GM21786 (cell line): ENCODE results near the gene ZNF681.
"Not testable (repeated sequence)": the region's sequence is repeated elsewhere in the genome, so short reads cannot be mapped to it uniquely, and the experiment has no call there.

Experiments used
- ATAC-seq: cut with Tn5 transposase; IDR thresholded peaks from one replicate; pipeline ENCODE4 v1.9.1; 2021; ENCODE audit not compliant: unreplicated experiment

ZNF681 gene

GRCh38 chr19:23758187-23759074 lies at the start of gene ZNF681:
Gene ZNF681, minus strand, starts transcription at chr19:23758891. Its CDS starts 142 bp downstream, at chr19:23758749.
- peak; percentile 84 for ATAC-seq

DNA sequence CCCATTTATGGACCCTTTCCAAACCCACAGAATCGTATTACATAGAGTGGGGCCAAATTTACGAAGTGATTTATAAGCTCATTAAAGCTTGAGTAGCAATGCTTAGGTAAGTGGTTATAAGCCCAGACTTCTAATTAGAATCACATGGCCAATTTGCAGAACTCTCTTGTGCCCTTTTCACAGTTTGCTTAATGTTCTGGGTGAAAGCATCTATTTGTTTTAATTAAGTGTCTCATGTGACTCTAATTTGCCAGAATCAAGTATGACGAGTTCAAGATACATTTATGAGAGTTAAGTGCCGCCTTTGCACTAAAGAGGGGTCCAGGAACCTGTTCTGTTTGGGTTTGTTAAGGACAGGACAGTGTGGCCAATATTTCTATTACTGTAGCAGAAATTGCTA lies 46.0 kb upstream of the ZNF681 start:
- ATAC-seq: no peak

- ATAC-seq: no peak
These were observed 43.6 kb upstream of the ZNF681 start for GRCh38 chr19:23802290-23802689.

GRCh38 chr19:23801803-23802202 lies 43.1 kb upstream of the ZNF681 start:
- ATAC-seq: no peak

DNA sequence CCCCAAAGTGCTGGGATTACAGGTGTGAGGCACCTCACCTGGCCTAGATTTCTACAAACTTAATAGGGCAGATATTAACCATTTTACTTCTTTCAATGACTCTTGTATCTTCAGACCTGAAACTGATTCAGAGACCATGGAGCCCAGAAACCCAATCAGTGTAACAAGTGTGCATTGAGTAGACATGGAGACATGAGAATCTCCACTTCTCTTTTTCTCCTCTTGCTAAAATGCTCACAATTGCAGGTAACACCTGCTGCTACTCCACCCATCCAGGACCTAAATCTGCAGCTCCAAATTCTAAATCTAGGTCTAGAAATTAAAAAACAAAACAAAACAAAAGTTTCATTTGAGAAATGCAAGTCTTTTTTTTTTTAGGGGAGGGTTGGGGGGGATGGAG lies 42.2 kb upstream of the ZNF681 start:
- ATAC-seq: no peak

DNA sequence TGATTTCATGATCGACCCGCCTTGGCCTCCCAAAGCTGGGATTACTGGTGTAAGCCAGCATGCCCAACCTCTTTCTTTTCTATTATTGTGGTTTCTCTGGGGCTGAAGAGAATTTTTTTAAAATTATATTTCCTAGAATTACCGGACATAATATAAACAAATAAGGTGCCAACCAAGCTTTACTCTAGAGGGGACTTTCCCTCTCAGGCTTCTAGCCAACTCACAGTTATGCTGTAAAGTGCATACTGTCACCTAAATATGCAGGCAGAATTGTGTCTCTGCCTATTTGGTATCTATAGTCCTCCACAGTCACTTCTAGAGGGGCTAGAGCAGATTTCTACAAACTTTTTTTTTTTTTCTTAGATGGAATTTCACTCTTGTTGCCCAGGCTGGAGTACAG lies 41.6 kb upstream of the ZNF681 start:
- ATAC-seq: no peak

DNA sequence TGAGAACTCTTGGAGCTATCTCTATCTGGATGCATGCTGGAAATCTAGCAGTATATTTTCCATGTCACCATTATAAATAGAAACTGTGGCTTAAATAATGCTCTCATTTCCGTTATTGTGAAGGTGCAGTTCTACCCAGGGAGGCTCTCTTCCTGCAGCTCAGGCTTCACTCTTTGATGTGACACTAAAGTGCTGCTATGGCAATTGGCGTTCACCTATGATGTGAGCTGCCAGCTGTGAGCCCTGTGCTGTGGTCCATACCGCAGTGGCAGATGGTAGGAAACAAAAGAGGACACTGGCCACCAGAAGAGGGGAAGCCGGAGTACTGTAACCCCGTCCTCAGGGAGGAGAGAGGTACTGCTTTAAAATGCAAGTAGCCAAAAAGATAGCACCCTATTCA lies 40.6 kb upstream of the ZNF681 start:
- no peak for ATAC-seq

DNA sequence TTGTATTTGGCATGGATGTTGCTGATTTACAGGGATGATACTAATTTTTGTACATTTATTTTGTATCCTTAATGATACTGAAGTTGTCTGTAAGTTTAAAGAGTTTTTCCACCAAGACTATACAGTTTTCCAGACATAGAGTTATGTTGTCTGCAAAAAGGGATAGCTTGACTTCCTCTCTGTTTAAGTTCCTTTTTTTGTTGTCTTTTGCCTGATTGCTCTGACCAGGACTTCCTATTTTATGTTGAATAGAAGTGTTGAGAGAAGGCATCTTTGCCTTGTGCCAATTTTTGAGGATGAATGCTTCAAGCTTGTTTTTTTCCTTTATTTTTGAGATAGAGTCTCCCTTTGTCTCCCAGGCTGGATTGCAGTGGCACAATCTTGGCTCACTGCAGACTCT lies 36.8 kb upstream of the ZNF681 start:
- ATAC-seq: no peak

DNA sequence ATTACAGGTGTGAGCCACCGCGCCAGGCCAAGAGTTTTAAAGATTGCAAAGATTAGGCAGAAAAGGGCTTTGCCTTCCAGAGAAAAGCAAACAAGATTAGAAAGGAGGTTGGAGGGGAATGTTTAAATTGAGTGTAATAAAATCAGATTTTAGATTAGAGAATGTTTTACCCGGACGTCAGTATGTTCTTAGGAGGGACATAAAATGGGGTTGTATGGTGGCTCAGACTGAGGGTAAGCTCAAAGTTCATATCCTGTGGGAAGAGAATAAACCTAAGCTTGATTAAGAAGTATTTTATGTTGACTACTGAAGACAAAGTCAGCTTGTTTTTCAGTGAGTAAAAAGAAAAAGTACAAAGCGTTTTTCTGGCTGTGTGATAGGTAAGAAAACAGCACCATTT lies 34.1 kb upstream of the ZNF681 start:
- no peak for ATAC-seq

DNA sequence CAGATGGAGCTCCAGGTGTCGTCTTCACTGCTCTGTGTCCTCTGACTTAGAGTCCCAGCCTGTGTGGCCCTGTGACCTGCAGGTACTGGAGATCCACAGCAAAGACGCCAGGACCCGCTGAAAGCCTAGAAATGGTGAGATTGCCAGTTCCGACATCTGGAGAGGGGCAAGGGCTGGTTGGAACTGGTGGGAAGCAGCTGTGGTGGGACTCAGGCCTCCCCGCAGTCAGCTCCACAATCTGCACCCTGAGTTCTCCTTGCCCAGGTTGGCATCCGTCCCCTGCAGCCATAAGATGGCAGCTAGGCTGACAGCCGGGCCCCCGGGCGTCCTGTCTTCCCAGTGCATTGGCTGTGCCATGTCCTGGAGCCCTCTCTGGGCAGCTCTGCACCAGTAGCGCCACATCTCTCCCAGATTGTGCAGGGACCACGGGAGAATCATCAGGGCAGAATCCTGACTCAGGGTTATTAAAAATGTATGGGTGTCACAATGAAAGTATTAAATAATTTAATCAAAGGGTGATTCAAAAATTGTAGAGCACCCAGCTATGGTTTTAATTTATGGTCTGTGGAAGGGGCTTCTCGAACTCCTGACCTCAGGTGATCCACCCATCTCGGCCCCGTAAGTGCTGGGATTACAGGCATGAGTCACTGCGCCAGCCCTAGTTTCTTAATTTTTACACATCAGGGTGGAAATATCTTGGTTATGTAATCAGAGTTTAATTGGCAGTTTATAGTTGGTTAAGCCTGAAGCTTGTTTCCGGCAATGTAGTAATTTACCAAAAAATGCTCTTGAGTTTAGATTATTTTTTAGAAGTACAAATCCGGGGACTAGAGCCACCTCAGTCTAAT lies 32.2 kb upstream of the ZNF681 start:
- ATAC-seq: no peak

GRCh38 chr19:23789246-23789645 lies 30.6 kb upstream of the ZNF681 start:
- no peak for ATAC-seq

- no peak for ATAC-seq
These were observed 29.7 kb upstream of the ZNF681 start for GRCh38 chr19:23788411-23788810.

DNA sequence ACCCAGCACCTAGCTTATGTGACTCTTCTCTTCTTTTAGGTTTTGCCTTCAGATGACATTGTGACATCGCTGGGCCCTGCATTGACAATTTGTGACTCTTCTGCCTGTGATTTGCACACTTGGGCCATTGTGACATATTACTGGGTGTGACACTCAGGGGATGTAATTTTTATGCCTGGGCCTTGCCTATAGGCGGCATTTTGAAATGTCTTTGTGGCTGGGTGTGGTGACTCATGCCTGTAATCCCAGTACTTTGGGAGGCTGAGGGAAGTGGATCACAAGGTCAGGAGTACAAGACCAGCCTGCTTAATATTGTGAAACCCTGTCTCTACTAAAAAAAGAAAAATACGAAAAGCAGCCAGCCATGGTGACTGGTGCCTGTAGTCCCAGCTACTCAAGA lies 28.4 kb upstream of the ZNF681 start:
- ATAC-seq: no peak

DNA sequence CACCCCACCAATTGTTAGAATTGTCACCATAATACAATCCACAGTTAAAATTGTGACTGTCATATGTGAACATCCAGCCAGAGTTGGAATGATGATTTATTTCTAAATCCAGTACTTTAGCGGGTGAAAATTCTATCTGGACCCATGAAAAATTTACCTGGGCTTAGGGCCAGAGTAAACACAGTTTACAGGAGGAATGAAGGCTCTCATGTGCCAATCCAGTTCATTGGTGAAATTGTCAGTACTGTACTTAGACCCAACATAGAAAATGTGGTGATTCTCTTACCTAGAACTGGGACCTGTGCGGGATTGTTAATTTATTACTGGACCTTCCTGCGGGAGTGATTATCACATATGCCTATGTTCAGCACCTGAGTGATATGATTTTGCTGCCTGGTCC lies 27.3 kb upstream of the ZNF681 start:
- no peak for ATAC-seq

- ATAC-seq: no peak
These were observed 25.6 kb upstream of the ZNF681 start for GRCh38 chr19:23784274-23784673.

DNA sequence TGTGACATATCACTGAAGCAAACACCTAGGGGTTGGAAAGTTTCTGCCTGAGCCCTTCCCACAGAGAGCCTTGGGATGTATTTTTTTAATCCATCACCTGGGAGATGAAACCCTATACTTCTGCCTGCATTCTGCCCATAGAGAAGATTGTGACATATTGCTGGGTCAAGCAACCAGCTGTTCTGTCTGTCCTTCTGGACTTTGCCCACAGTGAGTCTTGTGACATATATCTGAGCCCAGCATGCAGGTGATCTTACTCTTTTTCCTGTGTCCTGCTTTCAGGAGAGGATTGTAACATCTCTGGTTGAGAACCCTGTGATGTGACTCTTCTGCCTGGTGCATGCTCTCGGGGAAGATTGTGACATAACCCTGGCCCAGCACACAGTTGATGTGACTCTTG lies 24.9 kb upstream of the ZNF681 start:
- no peak for ATAC-seq

DNA sequence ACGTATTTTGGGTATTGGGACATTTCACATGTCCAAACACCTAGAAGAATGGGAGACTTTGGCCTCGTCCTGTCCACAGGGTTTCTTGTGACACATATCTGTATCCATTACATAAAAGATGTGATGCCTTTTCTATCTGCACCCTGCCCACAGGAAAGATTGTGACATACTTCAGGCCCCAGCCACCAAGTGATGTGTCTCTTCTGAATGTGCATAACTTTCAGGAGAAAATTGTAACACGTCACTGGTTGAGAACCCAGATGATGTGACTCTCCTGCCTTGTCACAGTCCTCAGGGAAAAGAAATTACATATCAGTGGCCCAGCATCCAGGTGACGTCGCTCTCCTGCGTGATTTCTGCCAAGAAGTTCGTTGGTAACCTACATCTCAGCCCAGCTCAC lies 21.0 kb upstream of the ZNF681 start:
- ATAC-seq: no peak

DNA sequence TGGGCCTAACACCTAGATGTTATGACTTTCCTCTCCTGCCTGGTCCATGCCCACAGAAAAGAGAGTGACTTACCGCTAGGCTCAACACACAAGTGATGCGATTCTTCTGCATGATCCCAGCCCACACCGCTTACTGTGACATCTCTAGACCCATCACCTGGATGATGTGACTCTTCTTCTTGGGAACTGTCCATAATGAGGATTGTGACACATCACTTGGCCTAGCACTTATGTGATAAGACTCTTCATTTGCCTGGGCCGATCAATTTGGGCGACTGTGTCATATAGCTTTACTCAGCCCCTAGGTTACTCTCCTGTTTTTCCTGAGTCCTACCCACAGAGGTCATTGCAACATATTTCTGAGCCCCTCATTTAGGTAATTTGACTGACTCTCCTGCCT lies 19.9 kb upstream of the ZNF681 start:
- no peak for ATAC-seq

- ATAC-seq: not testable (repeated sequence)
These were observed 19.3 kb upstream of the ZNF681 start for GRCh38 chr19:23778036-23778435.

DNA sequence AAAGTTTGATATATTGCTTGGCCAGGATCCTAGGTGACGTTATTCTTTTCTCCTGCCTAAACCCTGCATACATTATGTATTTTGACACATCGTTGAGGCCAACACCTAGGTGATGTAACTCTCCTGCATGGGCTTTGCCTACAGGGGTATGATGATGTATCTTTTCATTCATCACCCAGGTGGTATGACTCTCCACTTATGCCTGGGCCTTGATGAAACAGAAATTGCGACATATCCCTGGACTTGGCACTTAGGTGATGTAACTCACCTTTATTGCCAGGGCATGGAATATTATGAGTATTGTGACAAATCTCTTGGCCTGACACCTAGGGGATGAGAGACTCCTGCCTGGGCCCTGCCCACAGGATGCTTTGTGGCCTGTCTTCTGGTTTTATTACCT lies 18.5 kb upstream of the ZNF681 start:
- no peak for ATAC-seq

DNA sequence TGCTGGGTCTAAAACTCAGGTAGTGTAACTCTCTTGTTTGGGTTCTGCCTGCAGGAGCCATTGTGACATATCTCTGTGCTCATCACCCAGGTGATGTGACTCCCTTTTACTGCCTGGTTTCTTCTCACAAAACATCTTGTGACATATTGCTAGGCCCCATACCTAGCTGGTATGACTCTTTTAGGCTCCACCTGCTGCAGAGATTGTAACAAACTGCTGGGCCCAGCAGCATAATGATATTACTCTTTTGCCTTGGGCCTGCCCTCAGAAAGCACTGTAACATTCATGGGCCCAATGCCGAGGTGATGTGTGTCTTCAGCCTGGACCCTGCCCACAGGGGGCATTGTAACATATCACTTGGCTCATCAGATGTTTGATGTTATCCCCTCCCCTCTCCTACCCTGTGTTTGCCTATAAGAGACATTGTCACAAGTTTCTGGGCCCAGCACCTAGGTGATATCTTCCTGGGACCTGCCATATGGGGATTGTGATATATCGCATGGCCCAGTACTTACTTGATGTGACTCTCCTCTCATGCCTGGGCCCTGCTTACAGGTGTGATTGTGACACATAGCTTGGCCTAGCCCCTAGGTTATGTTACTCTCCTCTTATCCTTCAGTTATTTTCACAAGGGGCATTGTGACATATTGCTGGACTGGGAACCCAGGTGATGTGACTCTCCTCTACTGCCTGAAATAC lies 18.0 kb upstream of the ZNF681 start:
- ATAC-seq: no peak
